ENCODE measurements around the gene ZNF439. TPM values are rescaled to one million over a fixed set of nuclear protein-coding genes. Genes with fewer than 3 reads are reported as not detected.

Gene ZNF439
- total and polyA plus RNA-seq, 10 of the 15 experiments (the other 5 are each of a cell fraction or from before 2014, with no cell fraction given) = 0.43 to 2.5 (median 1.2) TPM

GRCh38 chr19:11860721-11861120 is 12.2 kb downstream of the ZNF439 start:
- Histone ChIP-seq H3K27me3 (replicated peaks in 1 of 2; ENCODE audit: control insufficient read depth in 2 of 2, insufficient read depth in 2 of 2, low read length in 1 of 2) (no peaks in the 10 kb centered on the region), H4K20me1 (ENCODE audit: control insufficient read depth, insufficient read depth) (no peaks in the 10 kb centered on the region), H3K36me3 (ENCODE audit: control insufficient read depth in 2 of 2, insufficient read depth in 2 of 2, low read length in 1 of 2) (no peaks in the 10 kb centered on the region), H3K4me3 (no peak overlapping the region), H3K4me2 (ENCODE audit: control insufficient read depth, insufficient read depth) (no peak overlapping the region), H3K27ac (ENCODE audit: control insufficient read depth, insufficient read depth) (no peak overlapping the region), H3K79me2 (ENCODE audit: control insufficient read depth, insufficient read depth, low read length) (no peaks in the 10 kb centered on the region), H3K9ac (ENCODE audit: control insufficient read depth, insufficient read depth, low read length) (no peak overlapping the region), H3K4me1 (ENCODE audit: control insufficient read depth, insufficient read depth, low read length) (no peaks in the 10 kb centered on the region), H2AFZ (ENCODE audit: control insufficient read depth, low read depth, low read length) (no peak overlapping the region), H3K9me3 (replicated peaks; ENCODE audit: control insufficient read depth, insufficient read depth, low read length) (peaks cover 1% of the 10 kb centered on the region; the same call in 2 of the 3 replicates)
- no peak for FAIRE-seq
- CTCF ChIA-PET = interaction anchor here (1.2 kb wide), 1 partner anchor 201 kb away, joined by 3 read pairs; no protein-coding TSS in a partner anchor
- 87% methylated on average over 7 of the region's 7 CpGs for WGBS (ENCODE audit: insufficient coverage, insufficient replicate concordance, low lambda C conversion rate, missing lambda C conversion rate)
- POLR2A ChIA-PET = no interaction called here
- SMC1A ChIA-PET (ENCODE audit: uncharacterized antibody, unreplicated experiment) = no interaction called here
- in situ Hi-C loops (cut with MboI) = no loop called here
- RAD21 ChIA-PET (ENCODE audit: unreplicated experiment) = no interaction called here
- intact Hi-C loops (cut with micrococcal nuclease; ENCODE audit: unreplicated experiment) = no loop called here
- no peak for ATAC-seq
- no TSS peak for BruUV-seq (replicated peaks)
- no peak for DNase-seq (ENCODE audit: low read depth, low spot score)
- TF ChIP-seq BCL11A (IDR thresholded peaks at IDR 0.05; ENCODE audit: low read depth, low read length) (no peak), FOXK2 (IDR thresholded peaks at IDR 0.05) (no peak), TCF7 (IDR thresholded peaks at IDR 0.05; ENCODE audit: borderline replicate concordance) (no peak), EGR1 (IDR thresholded peaks at IDR 0.05; ENCODE audit: borderline replicate concordance in 1 of 2, low read depth in 2 of 2, low read length in 2 of 2) (no peak), ZNF622 (IDR thresholded peaks at IDR 0.05) (no peak), CEBPZ (IDR thresholded peaks at IDR 0.05; ENCODE audit: low read depth, low read length) (no peak), MTA3 (IDR thresholded peaks at IDR 0.05; ENCODE audit: borderline replicate concordance, low read length) (no peak), JUND (IDR thresholded peaks at IDR 0.05; ENCODE audit: low read depth, low read length) (no peak), TCF3 (IDR thresholded peaks at IDR 0.05; ENCODE audit: borderline replicate concordance, insufficient read depth, low read depth, low read length) (no peak), CREM (IDR thresholded peaks at IDR 0.05; ENCODE audit: low read depth) (no peak)
- TF ChIP-seq, protein P1, sequence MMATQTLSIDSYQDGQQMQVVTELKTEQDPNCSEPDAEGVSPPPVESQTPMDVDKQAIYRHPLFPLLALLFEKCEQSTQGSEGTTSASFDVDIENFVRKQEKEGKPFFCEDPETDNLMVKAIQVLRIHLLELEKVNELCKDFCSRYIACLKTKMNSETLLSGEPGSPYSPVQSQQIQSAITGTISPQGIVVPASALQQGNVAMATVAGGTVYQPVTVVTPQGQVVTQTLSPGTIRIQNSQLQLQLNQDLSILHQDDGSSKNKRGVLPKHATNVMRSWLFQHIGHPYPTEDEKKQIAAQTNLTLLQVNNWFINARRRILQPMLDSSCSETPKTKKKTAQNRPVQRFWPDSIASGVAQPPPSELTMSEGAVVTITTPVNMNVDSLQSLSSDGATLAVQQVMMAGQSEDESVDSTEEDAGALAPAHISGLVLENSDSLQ (IDR thresholded peaks at IDR 0.05) = no peak
- TF ChIP-seq, protein P2, sequence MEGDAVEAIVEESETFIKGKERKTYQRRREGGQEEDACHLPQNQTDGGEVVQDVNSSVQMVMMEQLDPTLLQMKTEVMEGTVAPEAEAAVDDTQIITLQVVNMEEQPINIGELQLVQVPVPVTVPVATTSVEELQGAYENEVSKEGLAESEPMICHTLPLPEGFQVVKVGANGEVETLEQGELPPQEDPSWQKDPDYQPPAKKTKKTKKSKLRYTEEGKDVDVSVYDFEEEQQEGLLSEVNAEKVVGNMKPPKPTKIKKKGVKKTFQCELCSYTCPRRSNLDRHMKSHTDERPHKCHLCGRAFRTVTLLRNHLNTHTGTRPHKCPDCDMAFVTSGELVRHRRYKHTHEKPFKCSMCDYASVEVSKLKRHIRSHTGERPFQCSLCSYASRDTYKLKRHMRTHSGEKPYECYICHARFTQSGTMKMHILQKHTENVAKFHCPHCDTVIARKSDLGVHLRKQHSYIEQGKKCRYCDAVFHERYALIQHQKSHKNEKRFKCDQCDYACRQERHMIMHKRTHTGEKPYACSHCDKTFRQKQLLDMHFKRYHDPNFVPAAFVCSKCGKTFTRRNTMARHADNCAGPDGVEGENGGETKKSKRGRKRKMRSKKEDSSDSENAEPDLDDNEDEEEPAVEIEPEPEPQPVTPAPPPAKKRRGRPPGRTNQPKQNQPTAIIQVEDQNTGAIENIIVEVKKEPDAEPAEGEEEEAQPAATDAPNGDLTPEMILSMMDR (IDR thresholded peaks at IDR 0.05 in 2 of 3, conservative IDR thresholded peaks at IDR 0.05 in 1 of 3; ENCODE audit: control insufficient read depth in 2 of 3, extremely low read depth in 1 of 3, insufficient read depth in 1 of 3, low read depth in 3 of 3, low read length in 3 of 3) = no peak
- TF ChIP-seq, protein P3, sequence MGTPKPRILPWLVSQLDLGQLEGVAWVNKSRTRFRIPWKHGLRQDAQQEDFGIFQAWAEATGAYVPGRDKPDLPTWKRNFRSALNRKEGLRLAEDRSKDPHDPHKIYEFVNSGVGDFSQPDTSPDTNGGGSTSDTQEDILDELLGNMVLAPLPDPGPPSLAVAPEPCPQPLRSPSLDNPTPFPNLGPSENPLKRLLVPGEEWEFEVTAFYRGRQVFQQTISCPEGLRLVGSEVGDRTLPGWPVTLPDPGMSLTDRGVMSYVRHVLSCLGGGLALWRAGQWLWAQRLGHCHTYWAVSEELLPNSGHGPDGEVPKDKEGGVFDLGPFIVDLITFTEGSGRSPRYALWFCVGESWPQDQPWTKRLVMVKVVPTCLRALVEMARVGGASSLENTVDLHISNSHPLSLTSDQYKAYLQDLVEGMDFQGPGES (IDR thresholded peaks at IDR 0.05) = no peak
- TF ChIP-seq, protein P4, sequence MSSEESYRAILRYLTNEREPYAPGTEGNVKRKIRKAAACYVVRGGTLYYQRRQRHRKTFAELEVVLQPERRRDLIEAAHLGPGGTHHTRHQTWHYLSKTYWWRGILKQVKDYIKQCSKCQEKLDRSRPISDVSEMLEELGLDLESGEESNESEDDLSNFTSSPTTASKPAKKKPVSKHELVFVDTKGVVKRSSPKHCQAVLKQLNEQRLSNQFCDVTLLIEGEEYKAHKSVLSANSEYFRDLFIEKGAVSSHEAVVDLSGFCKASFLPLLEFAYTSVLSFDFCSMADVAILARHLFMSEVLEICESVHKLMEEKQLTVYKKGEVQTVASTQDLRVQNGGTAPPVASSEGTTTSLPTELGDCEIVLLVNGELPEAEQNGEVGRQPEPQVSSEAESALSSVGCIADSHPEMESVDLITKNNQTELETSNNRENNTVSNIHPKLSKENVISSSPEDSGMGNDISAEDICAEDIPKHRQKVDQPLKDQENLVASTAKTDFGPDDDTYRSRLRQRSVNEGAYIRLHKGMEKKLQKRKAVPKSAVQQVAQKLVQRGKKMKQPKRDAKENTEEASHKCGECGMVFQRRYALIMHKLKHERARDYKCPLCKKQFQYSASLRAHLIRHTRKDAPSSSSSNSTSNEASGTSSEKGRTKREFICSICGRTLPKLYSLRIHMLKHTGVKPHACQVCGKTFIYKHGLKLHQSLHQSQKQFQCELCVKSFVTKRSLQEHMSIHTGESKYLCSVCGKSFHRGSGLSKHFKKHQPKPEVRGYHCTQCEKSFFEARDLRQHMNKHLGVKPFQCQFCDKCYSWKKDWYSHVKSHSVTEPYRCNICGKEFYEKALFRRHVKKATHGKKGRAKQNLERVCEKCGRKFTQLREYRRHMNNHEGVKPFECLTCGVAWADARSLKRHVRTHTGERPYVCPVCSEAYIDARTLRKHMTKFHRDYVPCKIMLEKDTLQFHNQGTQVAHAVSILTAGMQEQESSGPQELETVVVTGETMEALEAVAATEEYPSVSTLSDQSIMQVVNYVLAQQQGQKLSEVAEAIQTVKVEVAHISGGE (CRISPR knock-in tag; IDR thresholded peaks at IDR 0.05) = no peak

Data from GM12878 (cell line).